Stomach (tissue), 9 donors: ENCODE data around the gene NR2F1-AS1. TPM values are rescaled to one million over a fixed set of nuclear protein-coding genes. Genes with fewer than 3 reads are reported as not detected.
A peak's percentile ranks its signal among the peaks of the same experiment; 100 is the strongest.

ENCODE experiments used
- DNase-seq, 2 donors: peaks; one replicate each; pipeline versions ENCODE4 v3.0.0 to v3.0.0-alpha.2; 2013 to 2019
- H3K27ac ChIP-seq, 5 donors: fragments of 200-600 bp in 4 of 5; sonication (generic) in 4 of 5; one replicate each; pipeline ENCODE4 v1.5.1; 2013 to 2019; ENCODE audit warnings: mild to moderate bottlenecking in 1 of 5, moderate library complexity in 1 of 5
- H3K27me3 ChIP-seq, 3 donors: fragments of 200-600 bp; sonication (generic); one replicate each; pipeline ENCODE4 v1.5.1; 2017 to 2019; ENCODE audit warnings: mixed run types in 1 of 3
- H3K36me3 ChIP-seq, 4 donors: fragments of 200-600 bp; sonication (generic); 1 replicate in 3 of 4; 2 replicates in 1 of 4; pipeline ENCODE4 v1.5.1; 2016 to 2019
- H3K4me1 ChIP-seq, 4 donors: fragments of 200-600 bp; sonication (generic); one replicate each; pipeline ENCODE4 v1.5.1; 2016 to 2019
- H3K4me3 ChIP-seq, 4 donors: fragments of 200-600 bp; sonication (generic) in 3 of 4; one replicate each; pipeline ENCODE4 v1.5.1; 2016 to 2019; ENCODE audit warnings: mild to moderate bottlenecking in 1 of 4
- H3K9me3 ChIP-seq, 4 donors: fragments of 200-600 bp; sonication (generic); one replicate each; pipeline ENCODE4 v1.5.1; 2016 to 2019
- EP300 ChIP-seq: sonication (generic); formaldehyde crosslinking; IDR thresholded peaks from one replicate; pipeline ENCODE4 v1.6.1; 2017; ENCODE audit warnings: antibody characterized with exemption
- POLR2A ChIP-seq, 4 donors: fragments of 450-650 bp; IDR thresholded peaks; one replicate each; pipeline ENCODE4 v1.6.1; 2016; ENCODE audit warnings: antibody characterized with exemption in 4 of 4, control low read depth in 2 of 4, mild to moderate bottlenecking in 1 of 4, moderate library complexity in 1 of 4
- POLR2AphosphoS5 ChIP-seq, 3 donors: sonication (generic); formaldehyde crosslinking; IDR thresholded peaks; one replicate each; pipeline ENCODE4 v1.6.1; 2016; ENCODE audit warnings: antibody characterized with exemption in 3 of 3
- WGBS, 5 donors: extraction: QIAGEN DNeasy Blood & Tissue Kit in 3 of 5; methylation state at CpG; one replicate each; pipeline versions ENCODE4 v1.1.5 to v1.1.7; 2013 to 2018; 5-methylcytosine and 5-hydroxymethylcytosine counted together
- intact Hi-C: fragments of 100-400 bp; cut with DNase I; formaldehyde crosslinking; loops from one replicate; pipeline ENCODE4 v1.15.1; 2023; ENCODE audit warnings: low total_unique reads
- polyA plus RNA-seq, 3 donors: library from polyadenylated mRNA; stranded (reverse); fragments of 200-250 nt; gene quantifications; one replicate each; pipeline ENCODE4 v1.2.3, GENCODE V29; 2013
- total RNA-seq, 5 donors: library from RNA; depleted of rRNA; stranded (reverse); fragments of >200 nt; gene quantifications; one replicate each; pipeline versions ENCODE4 v1.1.0 to v1.2.3, GENCODE V29; 2014 to 2016
- TF ChIP-seq, protein P1 (sequence below), 7 experiments: fragments of 450-650 bp in 4 of 7; fragments of 200-600 bp in 3 of 7; sonication (generic) in 3 of 7; IDR thresholded peaks; one replicate each; pipeline ENCODE4 v1.5.1; 2016 to 2019; ENCODE audit warnings: antibody characterized with exemption in 7 of 7, control low read depth in 2 of 7, mild to moderate bottlenecking in 1 of 7
- donor health status: healthy with polysubstance abuse.
- donor health status: Bipolar disorder and iron deficiency.
- donor health status: healthy.

The NR2F1-AS1 gene
- total and polyA plus RNA-seq, 8 donors: 4.3 to 40.8 (median 14.2) TPM

DNA sequence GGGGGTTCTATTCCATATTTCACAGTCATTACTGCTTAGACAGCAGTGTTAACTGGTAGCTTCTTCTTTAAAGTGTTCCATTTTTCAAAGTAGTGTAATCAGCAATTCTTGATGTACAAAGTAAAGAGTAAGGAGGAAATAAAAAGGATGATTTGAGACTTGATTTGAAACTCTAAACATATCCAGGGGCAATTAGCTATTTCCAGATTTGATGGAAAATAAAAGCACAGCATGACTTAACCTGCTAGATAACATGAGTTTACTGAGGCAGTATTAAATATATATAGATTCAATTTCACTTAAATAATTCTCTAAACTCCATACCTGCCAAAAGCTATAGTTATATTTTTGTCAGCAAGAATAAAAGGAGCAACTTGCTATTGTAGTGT lies 31.8 kb upstream of the NR2F1-AS1 start:
- no peak for TF ChIP-seq EP300
- no peak for TF ChIP-seq POLR2A (IDR thresholded peaks at IDR 0.05)
- TF ChIP-seq, protein P1, sequence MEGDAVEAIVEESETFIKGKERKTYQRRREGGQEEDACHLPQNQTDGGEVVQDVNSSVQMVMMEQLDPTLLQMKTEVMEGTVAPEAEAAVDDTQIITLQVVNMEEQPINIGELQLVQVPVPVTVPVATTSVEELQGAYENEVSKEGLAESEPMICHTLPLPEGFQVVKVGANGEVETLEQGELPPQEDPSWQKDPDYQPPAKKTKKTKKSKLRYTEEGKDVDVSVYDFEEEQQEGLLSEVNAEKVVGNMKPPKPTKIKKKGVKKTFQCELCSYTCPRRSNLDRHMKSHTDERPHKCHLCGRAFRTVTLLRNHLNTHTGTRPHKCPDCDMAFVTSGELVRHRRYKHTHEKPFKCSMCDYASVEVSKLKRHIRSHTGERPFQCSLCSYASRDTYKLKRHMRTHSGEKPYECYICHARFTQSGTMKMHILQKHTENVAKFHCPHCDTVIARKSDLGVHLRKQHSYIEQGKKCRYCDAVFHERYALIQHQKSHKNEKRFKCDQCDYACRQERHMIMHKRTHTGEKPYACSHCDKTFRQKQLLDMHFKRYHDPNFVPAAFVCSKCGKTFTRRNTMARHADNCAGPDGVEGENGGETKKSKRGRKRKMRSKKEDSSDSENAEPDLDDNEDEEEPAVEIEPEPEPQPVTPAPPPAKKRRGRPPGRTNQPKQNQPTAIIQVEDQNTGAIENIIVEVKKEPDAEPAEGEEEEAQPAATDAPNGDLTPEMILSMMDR (IDR thresholded peaks at IDR 0.05): no peak
- no peak for TF ChIP-seq POLR2AphosphoS5 (IDR thresholded peaks at IDR 0.05)
- Histone ChIP-seq H3K9me3 (no peaks in the 10 kb centered on the region), H3K4me1 (peaks cover 0 to 19% (median 15%) of the 10 kb centered on the region in 4 donors), H3K4me3 (no peak overlapping the region), H3K27ac (no peak overlapping the region), H3K27me3 (peaks cover 7 to 75% (median 60%) of the 10 kb centered on the region in 3 donors), H3K36me3 (no peaks in the 10 kb centered on the region)
- intact Hi-C loops: no loop called here
- no peak for DNase-seq

DNA sequence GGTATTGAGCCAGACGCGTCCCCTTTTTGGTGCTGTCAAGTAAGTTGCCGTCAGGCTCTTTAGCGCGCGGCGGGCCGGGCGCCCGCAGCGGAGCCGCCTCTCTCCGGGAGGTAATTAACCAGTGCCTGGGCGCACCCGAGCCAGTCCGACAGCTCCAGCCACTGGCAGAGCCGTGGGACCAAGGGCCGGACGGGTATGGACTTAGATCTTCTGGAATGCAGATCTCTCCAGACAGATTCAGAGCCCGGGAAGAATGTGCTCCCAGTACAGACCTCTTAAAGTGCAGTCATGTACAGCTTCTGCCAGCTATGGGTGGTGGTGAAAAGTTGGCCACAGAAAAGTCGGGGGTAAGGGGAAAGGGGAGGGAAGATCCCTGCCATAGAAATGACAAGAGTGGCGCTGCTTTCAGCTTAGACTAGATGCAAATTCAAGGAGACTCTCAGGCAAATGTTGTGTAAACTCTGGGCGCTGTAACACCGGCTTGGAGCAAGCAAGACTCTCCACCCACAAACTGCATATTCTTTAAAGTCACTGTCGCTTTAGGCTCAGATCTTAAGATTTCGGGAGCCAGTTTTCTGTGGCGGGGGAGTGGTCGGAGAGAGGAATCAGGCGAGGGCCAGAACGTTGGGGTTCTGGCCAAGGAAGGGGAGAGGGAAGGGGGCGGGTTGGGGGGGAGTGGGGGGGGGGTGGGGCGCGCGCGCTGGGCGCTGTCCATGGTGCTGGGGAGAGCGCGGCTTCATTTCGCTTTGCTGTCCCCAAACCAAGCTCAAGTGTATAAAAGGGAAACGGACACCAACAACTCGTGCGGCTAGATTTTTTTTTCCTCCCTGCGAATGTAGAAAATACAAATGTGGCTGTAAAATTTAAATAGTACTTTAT lies 31.2 kb upstream of the NR2F1-AS1 start:
- TF ChIP-seq, protein P1 (IDR thresholded peaks at IDR 0.05): no peak
- TF ChIP-seq POLR2A (IDR thresholded peaks at IDR 0.05) (no peak), POLR2AphosphoS5 (IDR thresholded peaks at IDR 0.05) (no peak), EP300 (no peak)
- H3K9me3 ChIP-seq: no peaks in the 10 kb centered on the region
- H3K4me1 ChIP-seq: peaks cover 0 to 23% (median 20%) of the 10 kb centered on the region in 4 donors
- H3K27ac ChIP-seq: no peak overlapping the region
- H3K27me3 ChIP-seq: peaks cover 7 to 82% (median 65%) of the 10 kb centered on the region in 3 donors
- no peaks in the 10 kb centered on the region for H3K36me3 ChIP-seq
- H3K4me3 ChIP-seq: peak overlapping the region in 2 of 4 donors; percentile 18 to 26
- WGBS, 5 donors: 3 to 6% (median 4%) methylated on average over 35 to 43 of the region's 43 CpGs
- intact Hi-C loops: no loop called here
- DNase-seq: peak in 1 of 2 donors; percentile 71

DNA sequence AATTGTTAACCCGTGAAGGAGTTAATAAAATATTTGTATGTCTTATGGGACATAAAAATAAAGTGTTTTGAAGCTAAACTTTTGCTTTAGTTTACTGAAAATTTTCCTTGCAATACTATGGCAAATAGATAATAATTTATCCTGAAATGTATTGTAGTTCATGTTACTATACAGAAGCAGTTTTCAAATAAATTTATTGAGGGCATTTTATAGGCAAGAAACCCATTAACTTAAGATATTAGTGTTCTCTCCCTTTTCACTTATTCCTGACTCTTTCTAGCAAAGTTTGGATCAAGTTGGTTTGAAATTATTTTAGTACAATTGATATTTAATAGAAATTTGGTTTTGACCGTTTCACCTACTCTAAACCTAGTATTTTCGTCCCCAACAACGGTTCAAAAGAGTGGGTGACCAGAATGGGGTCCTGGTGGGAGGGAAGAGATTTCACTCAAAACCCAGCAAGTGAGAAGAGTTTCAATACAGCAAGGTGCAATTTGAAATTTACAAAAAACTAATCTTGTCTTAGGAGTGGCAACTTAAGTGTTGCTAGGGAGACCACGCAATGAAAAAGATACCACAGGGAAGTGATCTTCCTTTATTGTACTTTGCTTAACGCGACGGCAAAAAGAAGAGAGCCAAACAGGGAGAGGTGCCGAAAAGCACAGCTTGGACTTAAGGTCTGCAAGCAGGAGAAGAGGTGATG lies 30.4 kb upstream of the NR2F1-AS1 start:
- intact Hi-C loops: no loop called here
- peak overlapping the region in 1 of 4 donors; percentile 26 for H3K4me3 ChIP-seq

More for the DNA sequence above, 30.4 kb upstream of the NR2F1-AS1 start:
- no peak for DNase-seq
- Histone ChIP-seq H3K9me3 (no peaks in the 10 kb centered on the region), H3K4me1 (peaks cover 0 to 23% (median 20%) of the 10 kb centered on the region in 4 donors), H3K27me3 (peaks cover 7 to 90% (median 67%) of the 10 kb centered on the region in 3 donors), H3K36me3 (no peaks in the 10 kb centered on the region), H3K27ac (no peak overlapping the region)
- 8 to 15% (median 12%) methylated on average over 9 of the region's 9 CpGs for WGBS, 5 donors
- TF ChIP-seq, protein P1 (IDR thresholded peaks at IDR 0.05): no peak
- TF ChIP-seq EP300 (no peak), POLR2AphosphoS5 (IDR thresholded peaks at IDR 0.05) (no peak), POLR2A (IDR thresholded peaks at IDR 0.05) (no peak)
